ENCODE measurements around the gene ZNF785. TPM values are rescaled to one million over a fixed set of nuclear protein-coding genes. Genes with fewer than 3 reads are reported as not detected.
A peak's percentile ranks its signal among the peaks of the same experiment; 100 is the strongest.
"Not testable (repeated sequence)": the region's sequence is repeated elsewhere in the genome, so short reads cannot be mapped to it uniquely, and the experiment has no call there.

The ZNF785 gene
- total RNA-seq = 15.3 TPM

DNA sequence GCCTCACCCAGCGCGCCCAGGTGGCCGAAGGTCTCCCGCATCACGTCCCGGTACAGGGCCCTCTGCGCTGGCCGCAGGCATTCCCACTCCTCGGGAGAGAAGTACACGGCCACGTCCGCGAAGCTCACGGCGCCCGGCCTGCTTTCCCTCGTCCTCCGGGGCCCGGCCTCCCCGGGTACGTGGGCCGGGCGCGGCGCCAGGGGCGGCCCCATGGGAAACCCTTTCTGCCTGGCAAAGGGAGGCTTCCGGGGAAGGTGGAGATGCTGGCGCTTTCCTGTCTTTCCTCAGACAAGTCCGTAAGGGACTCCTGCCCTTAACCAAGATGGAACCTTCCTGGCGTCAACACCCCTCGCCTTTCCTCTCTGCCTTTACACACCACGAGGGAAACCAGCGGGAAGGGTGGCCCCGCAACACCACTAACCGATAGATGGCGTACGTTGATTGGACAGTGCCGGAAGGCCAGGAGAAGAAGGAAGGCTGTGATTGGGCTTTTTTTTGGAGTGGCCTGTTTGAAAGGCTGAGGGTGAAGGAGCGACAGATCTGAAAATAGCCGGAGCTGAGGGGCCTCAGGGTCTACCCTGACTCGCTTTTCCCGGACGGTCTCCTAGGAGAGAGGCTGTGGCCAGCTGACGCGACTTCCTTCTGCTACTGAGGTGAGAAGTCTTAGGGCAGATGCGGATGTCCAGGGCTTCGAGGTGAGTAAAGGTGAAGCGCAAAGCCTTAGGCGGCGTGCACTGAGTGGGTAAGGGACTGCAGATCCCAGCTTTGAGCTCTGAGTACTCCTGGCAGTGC lies at the start of gene ZNF785:
TSS of gene ZNF785 (minus strand) at position 298 of the 792 bp plus-strand sequence. CDS start at position 212, 86 bp downstream.
- peak; percentile 84 to 98 (median 96) for DNase-seq (ENCODE audit: low read depth in 2 of 3, low spot score in 2 of 3)

DNA sequence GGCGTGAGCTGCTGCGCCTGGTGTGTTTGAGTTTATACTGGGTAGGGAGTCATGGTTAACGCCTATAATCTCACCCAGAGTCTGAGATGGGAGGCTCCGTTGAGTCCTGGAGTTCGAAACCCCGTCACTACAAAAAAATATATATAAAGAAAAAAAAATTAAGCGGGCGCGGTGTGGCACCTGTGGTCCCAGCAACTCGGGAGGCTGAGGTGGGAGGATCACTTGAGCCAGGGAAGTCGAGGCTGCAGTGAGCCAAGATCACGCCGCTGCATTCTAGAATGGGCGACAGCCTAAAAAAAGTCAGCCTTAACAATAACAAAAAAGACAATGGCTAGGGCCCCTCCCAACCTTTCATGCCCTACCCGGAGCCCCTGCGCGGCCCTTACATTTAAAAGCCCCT lies 48.0 kb upstream of the ZNF785 start:
- DNase-seq (ENCODE audit: low read depth in 2 of 3, low spot score in 2 of 3) = no peak

- not testable (repeated sequence) for DNase-seq (ENCODE audit: low read depth in 2 of 3, low spot score in 2 of 3)
These were observed 47.0 kb upstream of the ZNF785 start for GRCh38 chr16:30632454-30632853.

- peak; percentile 72 to 88 (median 74) for DNase-seq (ENCODE audit: low read depth in 2 of 3, low spot score in 2 of 3)
These were observed 43.4 kb upstream of the ZNF785 start for GRCh38 chr16:30628628-30629540.

DNA sequence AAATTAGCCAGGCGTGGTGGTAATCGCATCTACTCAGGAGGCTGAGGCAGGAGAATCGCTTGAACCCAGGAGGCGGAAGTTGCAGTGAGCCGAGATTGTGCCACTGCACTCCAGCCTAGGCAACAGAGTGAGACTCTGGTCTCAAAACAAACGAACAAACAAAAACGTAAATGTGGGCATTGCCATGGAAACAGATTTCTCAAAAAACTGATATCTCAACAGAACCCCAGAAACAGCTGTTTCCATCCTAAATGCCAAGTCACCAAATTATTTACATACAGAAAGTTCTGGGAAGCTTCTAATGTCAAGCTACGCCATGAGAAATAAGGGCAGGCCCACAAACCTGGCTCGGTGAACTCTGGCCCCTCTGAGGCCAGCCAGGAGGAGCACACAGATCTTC lies 40.7 kb upstream of the ZNF785 start:
- DNase-seq (ENCODE audit: low read depth in 2 of 3, low spot score in 2 of 3) = peak in 2 of 3 donors; percentile 56 to 78

DNA sequence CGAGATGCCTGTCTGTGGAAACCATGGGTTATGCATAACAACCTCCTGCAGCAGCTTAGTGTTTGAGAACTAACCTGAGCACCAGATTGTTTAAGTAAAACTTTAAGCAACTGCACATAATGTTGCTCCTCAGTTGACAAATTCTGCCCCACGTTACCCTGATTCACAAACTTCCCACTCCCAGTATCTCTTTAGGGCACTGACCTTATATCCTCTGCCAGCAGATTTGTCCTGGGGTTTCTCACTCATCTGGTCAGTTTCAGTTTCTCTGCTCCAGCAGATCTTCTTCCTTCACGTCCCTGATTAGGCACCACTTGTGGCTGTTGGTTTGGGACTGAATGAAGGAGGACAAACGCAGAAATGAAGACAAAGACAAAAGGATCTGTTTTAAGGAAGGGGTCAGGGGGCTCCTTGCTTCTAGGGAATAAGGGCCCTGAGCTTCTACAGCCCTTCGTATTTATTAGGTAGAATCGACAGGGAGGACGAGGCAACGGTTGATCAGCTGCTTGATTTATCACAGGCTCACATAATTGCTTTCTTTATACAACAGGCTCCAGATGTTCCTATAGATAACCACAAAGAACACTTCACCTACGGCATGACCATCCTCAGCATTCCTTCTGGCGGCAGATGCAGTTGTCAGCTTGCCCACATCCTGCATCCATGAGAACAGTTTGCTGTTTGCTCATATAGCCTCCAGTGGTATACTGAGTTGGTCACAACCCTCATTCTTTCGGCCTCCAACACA lies 38.2 kb upstream of the ZNF785 start:
- no peak for DNase-seq (ENCODE audit: low read depth in 2 of 3, low spot score in 2 of 3)

- no peak for DNase-seq (ENCODE audit: low read depth in 2 of 3, low spot score in 2 of 3)
These were observed 37.0 kb upstream of the ZNF785 start for GRCh38 chr16:30622455-30623032.

DNA sequence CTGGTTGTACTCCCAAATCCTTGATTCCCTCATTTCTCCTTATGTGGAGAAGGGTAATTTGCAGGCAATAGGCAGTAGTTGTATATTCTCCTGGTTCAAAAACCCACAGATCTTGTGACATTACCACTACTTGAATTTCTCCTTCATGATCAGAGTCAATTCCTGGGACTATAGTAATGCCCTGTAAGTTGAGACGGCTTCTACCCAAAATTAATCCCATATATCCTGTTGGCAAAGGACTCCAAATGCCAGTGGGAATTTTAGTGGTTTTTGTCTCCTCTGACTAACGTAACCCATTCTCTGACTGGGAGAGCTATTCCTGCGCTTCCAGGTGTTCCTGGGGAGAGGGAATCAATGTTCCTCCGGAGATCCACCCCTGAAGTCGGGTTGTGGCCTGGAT lies 36.3 kb upstream of the ZNF785 start:
- DNase-seq (ENCODE audit: low read depth in 2 of 3, low spot score in 2 of 3) = no peak

- no peak for DNase-seq (ENCODE audit: low read depth in 2 of 3, low spot score in 2 of 3)
These were observed 34.7 kb upstream of the ZNF785 start for GRCh38 chr16:30620169-30620568.

DNA sequence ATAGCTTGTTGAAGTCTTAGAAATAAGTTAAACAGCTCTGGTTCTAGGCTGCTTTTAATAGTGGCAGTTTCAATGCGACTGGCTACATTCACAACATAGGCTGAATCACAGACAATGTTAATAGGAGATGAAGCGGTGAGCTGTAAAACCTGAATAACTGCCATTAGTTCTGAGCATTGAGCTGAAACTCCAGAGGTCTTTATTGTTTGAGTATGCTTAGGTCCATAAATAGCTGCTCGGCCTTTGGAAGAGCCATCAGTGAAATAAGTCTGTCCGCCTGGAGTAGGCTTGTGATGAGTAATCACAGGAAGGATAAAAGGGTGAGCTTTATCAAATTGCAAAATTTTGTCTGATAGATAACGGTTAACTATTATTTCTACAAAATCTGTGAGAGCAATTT lies 34.1 kb upstream of the ZNF785 start:
- DNase-seq (ENCODE audit: low read depth in 2 of 3, low spot score in 2 of 3) = no peak

GRCh38 chr16:30619202-30619601 lies 33.7 kb upstream of the ZNF785 start:
- no peak for DNase-seq (ENCODE audit: low read depth in 2 of 3, low spot score in 2 of 3)

GRCh38 chr16:30615358-30616091 lies 30.0 kb upstream of the ZNF785 start:
- DNase-seq (ENCODE audit: low read depth in 2 of 3, low spot score in 2 of 3) = peak in 2 of 3 donors; percentile 36 to 64

DNA sequence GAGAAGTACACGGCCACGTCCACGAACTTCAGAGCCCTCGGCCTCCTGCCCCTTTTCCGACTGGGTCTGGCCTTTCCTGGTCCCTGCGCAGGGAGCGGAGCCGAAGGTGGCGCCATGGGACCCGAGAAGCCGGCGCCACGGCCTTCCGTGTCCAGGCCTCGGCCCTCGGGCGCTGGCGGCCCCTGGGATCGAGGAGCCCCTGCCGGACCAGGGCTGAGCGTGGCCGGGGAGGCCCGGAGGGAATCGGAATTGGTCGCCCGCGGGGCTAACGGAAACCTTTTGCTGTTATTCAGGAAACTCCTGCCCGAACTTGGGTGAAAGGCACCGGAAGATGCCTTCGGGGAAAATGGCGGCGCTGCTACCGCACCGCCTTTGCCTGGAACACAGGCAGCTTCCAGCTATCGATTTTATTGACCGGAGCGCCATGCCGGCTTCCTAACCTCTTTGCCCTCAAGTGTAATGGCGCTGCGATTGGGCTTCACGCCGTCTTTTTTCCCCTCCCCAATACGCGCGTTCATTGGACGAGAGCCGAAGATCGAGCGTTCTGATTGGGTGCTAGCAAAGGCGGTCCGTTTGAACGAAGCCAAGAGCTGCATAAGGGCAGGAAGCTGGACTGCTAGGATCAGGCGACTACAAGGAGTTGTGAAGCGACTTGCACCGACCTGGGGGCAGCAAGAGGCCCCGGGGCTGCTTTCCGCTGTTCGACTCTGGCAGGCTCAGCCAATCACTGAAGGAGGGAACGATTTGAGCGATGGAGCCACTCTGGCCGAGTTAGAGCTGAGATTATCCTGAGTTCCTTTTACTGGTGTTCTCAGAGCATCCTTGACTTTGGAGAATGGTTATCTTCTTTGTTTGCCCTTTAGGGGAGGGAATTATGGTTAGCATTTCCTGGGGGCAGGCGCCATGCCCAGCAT lies 24.7 kb upstream of the ZNF785 start, which contains the start of gene ZNF689:
TSS of gene ZNF689 (minus strand) at position 464 of the 914 bp plus-strand sequence. CDS start at position 116, 348 bp downstream.
- DNase-seq (ENCODE audit: low read depth in 2 of 3, low spot score in 2 of 3) = peak; percentile 93 to 98 (median 97)

GRCh38 chr16:30609002-30609925 lies 23.8 kb upstream of the ZNF785 start:
- DNase-seq (ENCODE audit: low read depth in 2 of 3, low spot score in 2 of 3) = peak in 2 of 3 donors; percentile 45 to 51

DNA sequence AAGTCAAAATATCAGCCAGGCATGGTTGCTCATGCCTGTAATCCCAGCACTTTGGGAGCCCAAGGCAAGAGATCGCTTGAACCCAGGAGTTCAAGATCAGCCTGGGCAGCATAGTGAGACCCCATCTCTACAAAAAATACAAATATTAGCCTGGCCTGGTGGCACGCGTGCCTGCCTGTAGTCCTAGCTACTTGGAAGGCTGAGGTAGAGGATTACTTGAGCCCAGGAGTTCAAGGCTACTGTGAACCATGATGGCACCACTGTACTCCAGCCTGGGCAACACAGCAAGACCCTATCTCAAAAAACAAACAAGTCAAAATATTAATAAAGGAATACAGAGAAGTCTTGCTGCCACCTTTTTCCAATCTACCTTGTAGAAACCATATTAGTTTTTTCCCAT lies 20.5 kb upstream of the ZNF785 start:
- DNase-seq (ENCODE audit: low read depth in 2 of 3, low spot score in 2 of 3) = no peak

DNA sequence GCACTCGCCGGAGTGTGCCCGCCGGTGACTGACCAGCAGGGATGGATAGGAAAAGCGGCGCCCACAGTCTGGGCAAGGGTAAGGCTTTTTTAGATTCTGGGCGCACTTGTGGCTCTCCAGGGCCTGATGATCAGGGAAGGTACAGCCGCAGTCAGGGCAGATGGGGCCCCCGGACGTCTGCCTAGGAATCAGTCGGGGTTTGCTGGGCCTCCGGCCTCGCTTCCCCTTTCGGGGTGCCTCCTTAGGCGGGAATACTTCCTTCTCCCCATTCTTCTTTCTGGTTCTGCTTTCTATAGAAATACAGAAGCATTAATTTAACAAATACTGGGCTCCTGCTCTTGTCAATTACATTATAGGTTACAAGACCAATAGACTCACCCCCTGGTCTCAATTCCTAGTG lies 19.7 kb upstream of the ZNF785 start:
- DNase-seq (ENCODE audit: low read depth in 2 of 3, low spot score in 2 of 3) = no peak

GRCh38 chr16:30604316-30604947 lies 18.9 kb upstream of the ZNF785 start:
- DNase-seq (ENCODE audit: low read depth in 2 of 3, low spot score in 2 of 3) = no peak
